ENCODE measurements around the gene ENTHD1.

DNA sequence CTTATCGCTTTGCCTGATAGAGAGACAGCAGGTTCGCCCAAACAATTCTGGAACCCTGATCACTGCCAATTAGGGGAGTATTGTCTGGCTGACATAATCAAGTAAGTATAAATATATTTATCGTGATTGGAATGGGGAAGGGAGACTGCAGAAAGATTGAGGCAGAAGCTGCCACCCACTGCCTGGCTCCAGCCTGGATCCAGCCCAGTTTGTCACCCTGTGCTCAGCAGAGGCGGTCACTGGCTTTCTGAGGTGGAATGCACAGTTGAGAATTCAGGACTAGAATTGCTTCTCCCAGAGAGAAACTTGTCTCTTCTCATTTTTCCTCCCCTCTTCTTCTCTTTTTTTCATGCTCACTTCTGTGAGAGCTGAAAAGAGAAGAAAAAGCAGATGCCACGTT, 33.2 kb upstream of the ENTHD1 start:
- TF ChIP-seq, protein P1, sequence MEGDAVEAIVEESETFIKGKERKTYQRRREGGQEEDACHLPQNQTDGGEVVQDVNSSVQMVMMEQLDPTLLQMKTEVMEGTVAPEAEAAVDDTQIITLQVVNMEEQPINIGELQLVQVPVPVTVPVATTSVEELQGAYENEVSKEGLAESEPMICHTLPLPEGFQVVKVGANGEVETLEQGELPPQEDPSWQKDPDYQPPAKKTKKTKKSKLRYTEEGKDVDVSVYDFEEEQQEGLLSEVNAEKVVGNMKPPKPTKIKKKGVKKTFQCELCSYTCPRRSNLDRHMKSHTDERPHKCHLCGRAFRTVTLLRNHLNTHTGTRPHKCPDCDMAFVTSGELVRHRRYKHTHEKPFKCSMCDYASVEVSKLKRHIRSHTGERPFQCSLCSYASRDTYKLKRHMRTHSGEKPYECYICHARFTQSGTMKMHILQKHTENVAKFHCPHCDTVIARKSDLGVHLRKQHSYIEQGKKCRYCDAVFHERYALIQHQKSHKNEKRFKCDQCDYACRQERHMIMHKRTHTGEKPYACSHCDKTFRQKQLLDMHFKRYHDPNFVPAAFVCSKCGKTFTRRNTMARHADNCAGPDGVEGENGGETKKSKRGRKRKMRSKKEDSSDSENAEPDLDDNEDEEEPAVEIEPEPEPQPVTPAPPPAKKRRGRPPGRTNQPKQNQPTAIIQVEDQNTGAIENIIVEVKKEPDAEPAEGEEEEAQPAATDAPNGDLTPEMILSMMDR (IDR thresholded peaks at IDR 0.05; ENCODE audit: low read depth, low read length): no peak
- TF ChIP-seq EZH2phosphoT487 (IDR thresholded peaks at IDR 0.05; ENCODE audit: low read depth): no peak

All from OCI-LY3 (cell line).